ENCODE results near the gene DENND1A.
A peak's percentile ranks its signal among the peaks of the same experiment; 100 is the strongest.
"Not testable (repeated sequence)": the region's sequence is repeated elsewhere in the genome, so short reads cannot be mapped to it uniquely, and the experiment has no call there.

DENND1A gene, protein sequence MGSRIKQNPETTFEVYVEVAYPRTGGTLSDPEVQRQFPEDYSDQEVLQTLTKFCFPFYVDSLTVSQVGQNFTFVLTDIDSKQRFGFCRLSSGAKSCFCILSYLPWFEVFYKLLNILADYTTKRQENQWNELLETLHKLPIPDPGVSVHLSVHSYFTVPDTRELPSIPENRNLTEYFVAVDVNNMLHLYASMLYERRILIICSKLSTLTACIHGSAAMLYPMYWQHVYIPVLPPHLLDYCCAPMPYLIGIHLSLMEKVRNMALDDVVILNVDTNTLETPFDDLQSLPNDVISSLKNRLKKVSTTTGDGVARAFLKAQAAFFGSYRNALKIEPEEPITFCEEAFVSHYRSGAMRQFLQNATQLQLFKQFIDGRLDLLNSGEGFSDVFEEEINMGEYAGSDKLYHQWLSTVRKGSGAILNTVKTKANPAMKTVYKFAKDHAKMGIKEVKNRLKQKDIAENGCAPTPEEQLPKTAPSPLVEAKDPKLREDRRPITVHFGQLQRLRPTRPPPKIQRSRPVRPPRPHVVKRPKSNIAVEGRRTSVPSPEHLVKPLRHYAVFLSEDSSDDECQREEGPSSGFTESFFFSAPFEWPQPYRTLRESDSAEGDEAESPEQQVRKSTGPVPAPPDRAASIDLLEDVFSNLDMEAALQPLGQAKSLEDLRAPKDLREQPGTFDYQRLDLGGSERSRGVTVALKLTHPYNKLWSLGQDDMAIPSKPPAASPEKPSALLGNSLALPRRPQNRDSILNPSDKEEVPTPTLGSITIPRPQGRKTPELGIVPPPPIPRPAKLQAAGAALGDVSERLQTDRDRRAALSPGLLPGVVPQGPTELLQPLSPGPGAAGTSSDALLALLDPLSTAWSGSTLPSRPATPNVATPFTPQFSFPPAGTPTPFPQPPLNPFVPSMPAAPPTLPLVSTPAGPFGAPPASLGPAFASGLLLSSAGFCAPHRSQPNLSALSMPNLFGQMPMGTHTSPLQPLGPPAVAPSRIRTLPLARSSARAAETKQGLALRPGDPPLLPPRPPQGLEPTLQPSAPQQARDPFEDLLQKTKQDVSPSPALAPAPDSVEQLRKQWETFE

DNA sequence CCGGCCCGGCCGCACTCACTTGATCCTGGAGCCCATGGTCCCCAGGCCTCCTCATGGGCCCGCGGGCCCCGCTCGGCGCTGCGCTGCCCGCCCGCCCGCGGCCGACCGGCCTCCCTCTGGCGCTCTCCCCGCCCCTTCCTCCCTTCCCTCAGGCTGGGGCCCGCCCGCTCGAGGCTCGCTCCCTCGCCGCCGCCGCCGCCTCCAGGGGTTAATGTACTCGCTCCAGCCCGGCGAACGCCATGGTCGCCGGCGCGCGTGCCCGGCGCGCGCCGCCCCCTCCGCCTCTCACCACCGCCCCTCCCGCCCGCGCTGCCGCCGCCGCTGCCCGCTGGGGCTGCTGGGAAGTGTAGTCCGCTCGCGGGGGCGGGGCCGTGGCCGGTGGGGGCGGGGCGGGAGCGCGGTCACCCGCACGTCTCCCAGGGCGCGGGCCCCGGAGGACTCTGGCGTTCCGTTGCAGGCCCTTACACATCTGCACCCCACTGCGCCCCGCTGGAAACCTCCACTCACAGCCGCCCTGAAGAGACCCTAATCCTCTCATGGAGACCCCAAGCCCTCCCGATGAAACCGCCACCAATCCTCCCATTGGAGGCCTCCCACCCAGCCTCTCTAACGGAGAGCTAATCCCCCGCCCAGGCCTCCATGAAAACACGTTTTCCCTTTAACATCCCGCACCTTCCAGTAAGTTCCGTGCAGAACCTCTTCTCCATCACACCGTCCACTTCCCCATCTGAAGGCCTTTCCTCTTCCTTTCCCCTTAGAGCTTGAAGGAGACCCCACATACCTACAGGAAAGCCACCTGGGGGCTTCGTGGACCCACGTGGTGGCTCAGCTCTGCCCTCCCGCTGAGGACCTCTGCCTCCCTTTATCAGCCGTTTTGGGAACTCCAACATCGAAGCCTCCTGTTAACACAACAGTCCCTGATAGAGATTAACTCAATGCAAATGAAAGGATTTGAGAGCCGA is at the start of gene DENND1A:
Gene DENND1A, minus strand, starts transcription at position 257 of the 962 bp plus-strand sequence. Its CDS starts 221 bp downstream, at position 36.
- Mint-ChIP-seq H3K36me3 (peaks cover 3% of the 10 kb centered on the region), H3K27ac (peak within 1 kb of the TSS; percentile 73), H3K4me1 (peaks cover 27% of the 10 kb centered on the region), H3K4me3 (peak within 1 kb of the TSS; percentile 91), H3K27me3 (no peaks in the 10 kb centered on the region), H3K9me3 (no peaks in the 10 kb centered on the region)
- peak; percentile 96 for ATAC-seq

DNA sequence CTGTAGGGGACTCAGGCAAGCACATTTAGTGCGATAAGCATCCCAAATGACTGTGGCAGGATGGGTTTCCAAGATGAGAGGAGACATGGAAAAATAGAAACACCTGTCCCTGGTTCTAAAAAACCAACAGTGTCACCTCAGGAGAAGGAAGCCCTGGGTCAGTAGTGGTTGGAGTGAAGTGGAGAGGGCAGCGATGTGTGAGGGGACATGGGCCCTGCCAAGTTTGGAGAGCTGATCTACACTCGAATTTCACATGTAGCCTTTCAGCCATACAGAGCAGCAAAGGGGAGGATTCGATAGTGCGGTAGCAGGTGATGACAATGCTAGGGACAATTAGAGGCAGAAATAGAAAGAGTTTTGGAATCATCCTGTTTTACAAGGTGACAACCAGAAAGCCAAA is 49.1 kb upstream of the DENND1A start:
- no peak for ATAC-seq
- Mint-ChIP-seq H3K36me3 (no peaks in the 10 kb centered on the region), H3K27me3 (peaks cover 29% of the 10 kb centered on the region), H3K9me3 (peaks cover 5% of the 10 kb centered on the region), H3K27ac (no peak overlapping the region), H3K4me3 (no peak overlapping the region), H3K4me1 (no peaks in the 10 kb centered on the region)

DNA sequence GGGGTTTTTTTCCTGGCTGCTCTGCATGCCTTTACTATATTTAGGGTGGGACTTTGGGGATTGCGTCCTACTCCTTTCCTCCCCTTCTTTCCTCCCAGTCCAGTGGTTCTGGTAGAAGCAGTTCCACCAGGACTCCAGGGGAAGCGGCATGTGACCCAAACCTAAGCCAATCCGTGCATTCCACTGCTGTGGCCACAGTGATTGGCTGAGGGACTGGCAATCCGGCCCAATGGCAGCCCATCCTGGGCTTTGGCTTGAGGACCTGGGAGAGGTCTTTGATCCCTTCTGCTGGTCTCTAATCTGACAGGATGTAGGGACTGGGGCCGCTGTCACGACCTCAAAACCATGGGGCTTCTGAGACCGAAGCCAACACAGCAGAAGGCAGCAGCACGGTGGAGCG is 46.7 kb upstream of the DENND1A start:
- H3K36me3 Mint-ChIP-seq, H3K9me3 Mint-ChIP-seq, H3K4me3 Mint-ChIP-seq, ATAC-seq, H3K27me3 Mint-ChIP-seq, H3K27ac Mint-ChIP-seq, H3K4me1 Mint-ChIP-seq: not testable (repeated sequence)

DNA sequence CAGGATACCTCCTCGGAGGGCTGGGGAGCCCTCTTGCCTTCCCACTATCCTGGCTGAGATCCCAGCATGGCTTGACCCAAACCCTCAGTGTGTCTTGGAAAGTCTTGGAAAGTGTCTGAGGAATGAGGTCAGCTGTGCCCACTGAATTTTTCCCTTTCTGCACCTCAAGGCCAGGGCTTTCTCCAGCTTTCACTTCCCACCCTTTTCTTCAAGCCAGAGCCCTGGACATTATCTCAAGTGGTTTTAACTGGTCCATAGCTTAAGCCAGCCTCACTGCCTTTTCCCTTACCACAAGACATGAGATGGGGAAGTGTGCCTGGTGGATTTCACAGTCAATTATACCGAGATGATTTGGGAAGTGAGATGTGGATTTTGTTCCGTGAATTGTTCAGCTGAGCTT is 45.9 kb upstream of the DENND1A start:
- Mint-ChIP-seq H3K27me3 (peaks cover 5% of the 10 kb centered on the region), H3K9me3 (peaks cover 5% of the 10 kb centered on the region), H3K4me3 (no peak overlapping the region), H3K36me3 (no peaks in the 10 kb centered on the region), H3K27ac (no peak overlapping the region), H3K4me1 (no peaks in the 10 kb centered on the region)
- ATAC-seq, result no peak

DNA sequence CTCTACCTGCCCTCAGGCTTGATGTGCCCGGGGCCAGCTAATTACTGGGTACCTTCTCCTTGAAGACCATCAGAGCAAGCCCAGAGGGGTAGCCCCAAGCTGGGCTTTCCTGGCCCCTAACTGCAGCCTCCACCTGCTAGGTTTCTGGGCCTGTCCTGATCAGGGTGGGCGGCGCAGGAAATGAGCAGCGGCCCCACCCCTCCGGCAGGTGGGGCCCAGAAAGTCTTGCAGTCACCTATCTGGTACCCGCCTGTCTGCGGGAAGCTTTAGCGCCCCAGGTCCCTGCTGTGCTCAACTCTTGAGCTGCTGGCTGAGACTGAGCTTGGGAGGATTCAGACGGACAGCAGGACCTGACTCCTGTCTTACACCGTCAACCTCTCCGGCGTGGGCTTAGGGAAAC is 44.5 kb upstream of the DENND1A start:
- Mint-ChIP-seq H3K4me1 (no peaks in the 10 kb centered on the region), H3K27me3 (no peaks in the 10 kb centered on the region), H3K27ac (no peak overlapping the region), H3K4me3 (no peak overlapping the region), H3K9me3 (peaks cover 5% of the 10 kb centered on the region), H3K36me3 (no peaks in the 10 kb centered on the region)
- no peak for ATAC-seq

DNA sequence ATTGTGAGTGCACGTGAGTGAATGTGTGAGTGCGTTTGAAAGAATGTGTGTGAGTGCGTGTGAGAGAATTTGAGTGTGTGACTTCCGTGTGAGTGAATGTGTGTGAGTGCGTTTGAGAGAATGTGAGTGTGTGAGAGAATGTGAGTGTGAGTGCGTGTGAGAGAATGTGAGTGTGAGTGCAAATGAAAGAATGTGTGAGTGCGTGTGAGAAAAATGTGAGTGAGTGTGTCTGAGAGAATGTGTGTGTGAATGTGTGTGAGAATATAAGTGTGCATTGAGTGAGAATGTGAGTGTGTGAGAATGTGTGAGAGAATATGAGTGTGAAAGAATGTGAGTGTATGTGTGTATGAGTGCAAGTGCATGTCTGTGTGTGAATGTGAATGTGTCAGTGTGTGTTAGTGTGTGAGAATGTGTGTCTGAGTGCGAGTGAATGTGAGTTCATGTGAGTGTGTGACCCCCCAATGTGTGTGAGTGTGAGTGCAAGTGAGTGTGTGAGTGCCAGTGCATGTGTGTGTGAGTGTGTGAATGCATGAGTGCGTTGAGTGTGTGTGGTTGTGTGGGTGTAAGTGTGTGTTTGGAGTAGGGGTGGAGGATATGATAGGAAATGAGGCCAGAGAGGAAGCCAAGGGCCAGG is 43.8 kb upstream of the DENND1A start:
- H3K27ac Mint-ChIP-seq, result no peak overlapping the region
- peaks cover 2% of the 10 kb centered on the region for H3K9me3 Mint-ChIP-seq
- no peaks in the 10 kb centered on the region for H3K4me1 Mint-ChIP-seq
- H3K27me3 Mint-ChIP-seq, result no peaks in the 10 kb centered on the region
- no peak for ATAC-seq
- H3K4me3 Mint-ChIP-seq, result no peak overlapping the region
- H3K36me3 Mint-ChIP-seq, result no peaks in the 10 kb centered on the region

DNA sequence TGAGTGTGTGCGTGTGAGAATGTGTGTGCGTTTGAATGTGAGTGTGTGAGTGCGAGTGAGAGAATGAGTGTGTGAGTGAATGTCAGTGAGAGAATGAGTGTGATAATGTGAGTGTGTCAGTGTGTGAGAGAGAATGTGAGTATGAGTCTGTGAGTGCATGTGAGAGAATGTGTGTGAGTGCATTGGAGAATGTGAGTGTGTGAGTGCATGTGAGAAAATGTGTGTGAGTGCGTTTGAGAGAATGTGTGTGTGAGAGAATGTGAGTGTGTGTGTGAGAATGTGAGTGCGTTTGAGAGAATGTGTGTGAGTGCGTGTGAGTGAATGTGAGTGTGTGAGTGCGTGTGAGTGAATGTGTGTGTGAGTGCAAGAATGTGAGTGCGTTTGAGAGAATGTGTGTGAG is 42.7 kb upstream of the DENND1A start:
- H3K27ac Mint-ChIP-seq, result no peak overlapping the region
- ATAC-seq, result no peak
- H3K36me3 Mint-ChIP-seq, result no peaks in the 10 kb centered on the region
- peaks cover 2% of the 10 kb centered on the region for H3K9me3 Mint-ChIP-seq
- no peak overlapping the region for H3K4me3 Mint-ChIP-seq
- H3K27me3 Mint-ChIP-seq, result no peaks in the 10 kb centered on the region
- no peaks in the 10 kb centered on the region for H3K4me1 Mint-ChIP-seq

DNA sequence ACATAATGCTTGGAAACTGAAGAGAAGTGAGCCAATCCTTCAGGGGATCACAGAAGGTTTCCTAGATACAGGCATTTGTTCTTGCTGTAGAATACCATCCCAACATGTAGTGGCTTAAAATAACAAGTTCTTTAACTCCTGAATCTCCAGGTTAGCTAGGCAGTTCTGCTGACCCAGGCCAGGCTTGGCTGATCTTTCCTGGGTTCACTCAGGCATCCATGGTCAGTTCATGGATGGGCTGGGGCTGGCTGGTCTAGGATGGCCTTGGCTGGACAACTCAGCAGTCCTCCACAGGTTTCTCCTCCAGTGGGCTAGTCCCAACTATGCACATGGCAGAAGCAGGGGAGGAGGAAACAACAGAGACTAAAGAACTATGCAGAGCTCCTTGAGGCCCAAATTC is 37.4 kb upstream of the DENND1A start:
- Mint-ChIP-seq H3K36me3 (no peaks in the 10 kb centered on the region), H3K4me3 (no peak overlapping the region), H3K4me1 (peaks cover 12% of the 10 kb centered on the region), H3K9me3 (peaks cover 2% of the 10 kb centered on the region), H3K27ac (no peak overlapping the region), H3K27me3 (peaks cover 29% of the 10 kb centered on the region)
- no peak for ATAC-seq

DNA sequence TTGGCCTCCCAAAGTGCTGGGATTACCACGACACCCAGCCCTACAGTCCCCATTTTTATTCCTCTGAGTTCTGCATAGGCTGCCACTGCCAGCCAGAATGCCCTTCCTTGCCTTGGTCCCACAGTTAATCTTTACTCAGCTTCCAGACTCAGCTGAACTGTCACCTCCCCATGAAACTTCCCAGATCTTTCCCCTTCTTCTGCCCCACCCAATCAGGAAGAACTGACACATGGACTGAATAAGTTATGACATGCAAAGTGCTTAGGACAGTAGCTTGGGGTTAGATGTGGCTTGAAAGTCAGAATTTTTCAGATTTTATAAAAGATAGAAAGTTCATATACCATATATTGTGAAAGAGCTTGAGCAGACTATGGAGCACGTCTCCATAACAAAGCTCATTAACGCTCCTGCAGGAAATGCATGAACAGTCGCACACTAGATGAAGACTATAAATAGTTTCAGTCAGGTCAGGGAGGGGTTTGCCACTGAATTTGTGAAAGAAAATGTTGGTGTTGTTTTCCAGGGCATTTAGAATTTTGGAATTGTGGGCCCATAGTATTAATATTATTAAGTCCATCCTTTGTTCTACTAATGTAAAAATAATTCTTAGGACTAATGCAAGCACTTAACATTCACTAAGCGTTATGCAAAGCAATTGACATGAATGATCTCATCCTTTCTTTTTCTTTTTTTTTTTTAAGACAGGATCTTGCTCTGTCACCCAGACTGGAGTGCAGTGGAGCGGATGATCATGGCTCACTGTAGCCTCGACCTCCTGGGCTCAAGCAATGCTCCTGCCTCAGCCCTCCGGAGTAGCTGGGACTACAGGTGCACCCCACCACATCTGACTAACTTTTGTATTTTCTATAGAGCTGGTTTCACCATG is 36.1 kb upstream of the DENND1A start:
- Mint-ChIP-seq H3K27me3 (peaks cover 35% of the 10 kb centered on the region), H3K36me3 (no peaks in the 10 kb centered on the region), H3K27ac (no peak overlapping the region), H3K4me1 (peaks cover 12% of the 10 kb centered on the region), H3K4me3 (no peak overlapping the region), H3K9me3 (peaks cover 2% of the 10 kb centered on the region)
- no peak for ATAC-seq

DNA sequence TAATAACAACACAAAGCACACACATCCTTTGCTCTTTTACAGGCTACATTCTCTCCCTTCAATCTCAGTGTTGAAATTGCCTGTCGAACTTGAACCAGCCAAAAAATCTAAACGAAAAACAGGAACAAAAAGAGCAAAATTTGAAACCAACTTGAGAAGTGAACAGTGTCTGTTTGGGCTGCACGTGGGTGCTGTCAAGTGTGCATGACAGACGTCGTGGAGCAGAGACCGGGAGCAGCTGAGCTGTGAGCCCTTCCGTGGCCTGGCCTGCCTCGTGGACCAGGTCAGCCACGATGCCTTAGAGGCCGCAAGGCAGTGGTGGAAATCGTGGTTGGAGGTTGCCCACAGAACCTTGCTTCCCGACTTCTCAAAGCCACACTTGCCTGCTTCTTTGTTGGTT is 34.8 kb upstream of the DENND1A start:
- Mint-ChIP-seq H3K4me3 (no peak overlapping the region), H3K27me3 (peaks cover 45% of the 10 kb centered on the region), H3K36me3 (no peaks in the 10 kb centered on the region), H3K9me3 (peaks cover 2% of the 10 kb centered on the region), H3K27ac (no peak overlapping the region), H3K4me1 (peaks cover 12% of the 10 kb centered on the region)
- no peak for ATAC-seq

DNA sequence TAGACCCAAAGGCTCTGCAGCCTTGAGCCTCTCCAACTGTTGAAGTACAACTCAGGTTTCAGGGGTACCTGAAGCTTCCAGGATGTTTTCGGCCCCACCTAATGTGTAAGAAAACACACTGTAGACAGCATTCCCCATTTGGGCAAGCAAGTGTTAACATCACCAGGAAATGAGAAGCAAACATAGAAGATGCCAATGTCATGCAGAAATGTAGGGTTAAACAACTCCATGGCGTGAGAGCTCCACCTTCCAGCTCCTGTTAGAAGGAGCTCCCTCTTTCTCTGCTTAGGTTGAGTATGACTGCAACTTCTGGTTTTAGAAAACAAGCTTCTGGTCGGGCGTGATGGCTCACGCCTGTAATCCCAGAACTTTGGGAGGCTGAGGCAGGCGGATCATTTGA is 31.0 kb upstream of the DENND1A start:
- H3K27ac Mint-ChIP-seq, result no peak overlapping the region
- H3K4me3 Mint-ChIP-seq, result no peak overlapping the region
- H3K27me3 Mint-ChIP-seq, result peaks cover 37% of the 10 kb centered on the region

DNA sequence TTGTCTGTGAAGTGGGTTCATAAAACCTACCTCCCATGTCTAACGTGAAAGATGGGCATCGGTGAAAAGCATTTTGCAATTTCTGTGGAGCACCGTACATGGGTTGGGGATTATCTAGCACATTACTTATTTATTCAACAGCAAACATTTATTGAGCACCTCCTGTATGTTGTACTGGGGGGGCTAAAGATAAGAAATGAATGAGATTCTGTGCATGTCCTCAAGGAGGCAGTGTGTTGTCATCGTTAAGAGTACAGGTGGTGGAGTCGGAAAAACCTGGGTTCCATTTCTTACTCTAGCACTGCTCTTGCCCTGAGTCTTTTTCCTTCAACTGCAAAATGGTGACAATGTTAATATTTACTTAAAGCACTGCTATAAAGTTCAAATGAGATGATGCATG is 30.4 kb upstream of the DENND1A start:
- Mint-ChIP-seq H3K9me3 (no peaks in the 10 kb centered on the region), H3K4me3 (no peak overlapping the region), H3K4me1 (peaks cover 11% of the 10 kb centered on the region), H3K27ac (no peak overlapping the region), H3K27me3 (peaks cover 31% of the 10 kb centered on the region), H3K36me3 (no peaks in the 10 kb centered on the region)
- ATAC-seq, result no peak

More for the DNA sequence above, 31.0 kb upstream of the DENND1A start:
- H3K4me1 Mint-ChIP-seq, result peaks cover 12% of the 10 kb centered on the region
- H3K36me3 Mint-ChIP-seq, result no peaks in the 10 kb centered on the region
- H3K9me3 Mint-ChIP-seq, result no peaks in the 10 kb centered on the region
- ATAC-seq, result no peak

DNA sequence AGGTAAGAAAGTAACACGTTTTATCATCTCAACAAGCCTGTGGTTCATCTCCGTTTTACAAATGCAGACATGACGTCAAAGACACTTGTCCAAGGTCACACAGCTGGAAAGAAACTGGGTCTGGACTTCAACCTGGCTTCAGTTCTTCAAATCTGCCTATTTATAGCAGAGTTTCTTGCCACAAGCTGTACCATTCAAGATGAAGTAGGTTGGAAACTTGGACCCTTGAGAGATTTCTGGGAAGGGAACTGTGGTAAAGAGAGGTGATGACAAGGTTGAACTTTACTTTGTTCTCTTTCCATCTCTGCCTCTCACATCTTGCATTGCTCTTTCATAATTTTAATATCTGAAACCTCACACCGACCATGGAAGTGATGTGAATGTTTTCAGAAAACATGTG is 29.9 kb upstream of the DENND1A start:
- no peak for ATAC-seq
- Mint-ChIP-seq H3K36me3 (no peaks in the 10 kb centered on the region), H3K9me3 (no peaks in the 10 kb centered on the region), H3K27ac (no peak overlapping the region), H3K27me3 (peaks cover 29% of the 10 kb centered on the region), H3K4me1 (peaks cover 5% of the 10 kb centered on the region), H3K4me3 (no peak overlapping the region)
